Limb (tissue), 2 donors: ENCODE results near the gene CACNB2.

Experiments used
- DNase-seq, 2 donors: peaks; one replicate each; pipeline ENCODE4 v3.0.0-alpha.2; 2016; ENCODE audit errors: extremely low spot score in 2 of 2

Gene CACNB2

GRCh38 chr10:18381679-18382078 is 241.5 kb downstream of the CACNB2 start:
- DNase-seq = no peak

DNA sequence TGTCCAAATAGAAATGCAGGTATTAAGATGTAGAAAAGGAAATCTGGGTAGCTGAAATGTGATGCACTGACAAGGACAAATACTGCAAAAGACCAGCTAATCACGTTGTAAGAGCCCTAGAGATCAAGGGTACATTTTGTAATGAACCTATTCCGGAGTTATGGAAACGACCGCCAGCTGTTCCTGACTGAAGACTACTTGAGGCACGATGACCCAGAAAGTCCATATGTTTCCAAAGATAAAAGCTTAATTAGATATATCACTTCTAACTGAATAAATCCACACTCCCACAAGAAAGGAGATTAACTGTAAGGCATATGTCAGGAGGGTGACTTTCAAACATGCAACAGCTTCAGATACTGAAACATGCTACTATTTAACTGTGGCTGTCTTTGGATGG is 257.7 kb downstream of the CACNB2 start:
- DNase-seq = no peak

- no peak for DNase-seq
These were observed 258.9 kb downstream of the CACNB2 start for GRCh38 chr10:18399158-18399557.

- peak in 1 of 2 donors; percentile 54 for DNase-seq
These were observed 260.1 kb downstream of the CACNB2 start for GRCh38 chr10:18400201-18400905.

- peak in 1 of 2 donors; percentile 39 for DNase-seq
These were observed 260.7 kb downstream of the CACNB2 start for GRCh38 chr10:18400906-18401245.

GRCh38 chr10:18401416-18402195 is 261.4 kb downstream of the CACNB2 start:
- DNase-seq = no peak

GRCh38 chr10:18402853-18403252 is 262.6 kb downstream of the CACNB2 start:
- DNase-seq = no peak

- DNase-seq = no peak
These were observed 264.3 kb downstream of the CACNB2 start for GRCh38 chr10:18404530-18404929.

DNA sequence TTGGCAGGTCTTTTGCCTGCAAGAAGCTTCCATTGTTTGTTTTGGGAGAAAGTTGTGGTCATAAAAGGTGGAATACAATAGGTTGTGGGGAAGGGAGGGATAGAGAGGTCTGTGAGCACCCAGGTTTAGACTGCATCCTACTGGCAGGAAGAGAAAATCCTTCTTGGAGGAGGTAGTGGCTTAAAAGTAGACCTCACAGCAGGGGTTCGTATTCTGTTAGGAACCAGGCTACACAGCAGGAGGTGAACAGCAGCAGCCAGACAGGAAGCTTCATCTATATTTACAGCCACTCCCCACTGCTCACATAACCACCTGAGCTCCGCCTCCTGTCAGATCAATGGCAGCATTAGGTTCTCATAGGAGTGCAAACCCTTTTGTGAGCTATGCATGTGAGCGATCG is 265.9 kb downstream of the CACNB2 start:
- no peak for DNase-seq

GRCh38 chr10:18409599-18410397 is 269.6 kb downstream of the CACNB2 start:
- DNase-seq = no peak

DNA sequence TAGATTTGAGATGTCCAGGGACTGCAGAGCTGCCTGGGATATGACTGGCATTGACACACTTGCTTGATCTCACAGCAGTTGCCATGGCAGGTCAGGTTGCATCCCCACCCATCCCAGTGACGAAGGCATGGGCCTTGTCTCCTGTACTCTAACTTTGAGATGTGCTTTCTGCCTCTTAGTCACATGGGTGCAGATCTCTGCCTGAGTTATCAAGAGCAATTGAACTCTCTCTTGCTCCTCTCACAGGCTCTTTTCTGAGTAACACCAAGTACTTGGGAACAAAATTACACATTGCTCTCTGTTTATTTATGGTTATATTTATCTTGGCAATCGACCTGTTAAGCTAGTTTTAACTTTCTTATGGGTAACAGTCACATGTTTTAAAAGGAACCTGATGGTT is 273.8 kb downstream of the CACNB2 start:
- DNase-seq = no peak

GRCh38 chr10:18417950-18418527 is 277.8 kb downstream of the CACNB2 start:
- no peak for DNase-seq

- DNase-seq = no peak
These were observed 278.5 kb downstream of the CACNB2 start for GRCh38 chr10:18418541-18419215.

- DNase-seq = no peak
These were observed 279.7 kb downstream of the CACNB2 start for GRCh38 chr10:18419945-18420344.

- no peak for DNase-seq
These were observed 281.6 kb downstream of the CACNB2 start for GRCh38 chr10:18421726-18422293.

- no peak for DNase-seq
These were observed 282.9 kb downstream of the CACNB2 start for GRCh38 chr10:18423058-18423637.

GRCh38 chr10:18424200-18424599 is 284.0 kb downstream of the CACNB2 start:
- DNase-seq = no peak

DNA sequence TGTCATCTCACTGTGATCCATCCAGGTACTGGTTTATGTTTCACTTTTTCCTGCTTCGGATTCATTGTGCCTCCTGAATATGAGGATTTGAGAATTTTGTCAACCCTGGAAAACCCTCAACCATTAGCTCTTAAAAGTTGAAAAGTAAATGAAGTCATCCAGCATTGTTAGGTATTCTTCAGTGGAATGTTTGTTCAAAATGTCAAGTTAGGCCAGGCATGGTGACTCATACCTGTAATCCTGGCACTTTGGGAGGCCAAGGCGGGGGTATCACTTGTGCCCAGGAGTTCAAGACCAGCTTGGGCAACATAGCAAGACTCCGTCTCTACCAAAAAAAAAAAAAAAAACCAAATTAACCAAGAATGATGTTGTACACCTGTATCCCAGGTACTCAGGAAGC is 289.1 kb downstream of the CACNB2 start:
- no peak for DNase-seq

DNA sequence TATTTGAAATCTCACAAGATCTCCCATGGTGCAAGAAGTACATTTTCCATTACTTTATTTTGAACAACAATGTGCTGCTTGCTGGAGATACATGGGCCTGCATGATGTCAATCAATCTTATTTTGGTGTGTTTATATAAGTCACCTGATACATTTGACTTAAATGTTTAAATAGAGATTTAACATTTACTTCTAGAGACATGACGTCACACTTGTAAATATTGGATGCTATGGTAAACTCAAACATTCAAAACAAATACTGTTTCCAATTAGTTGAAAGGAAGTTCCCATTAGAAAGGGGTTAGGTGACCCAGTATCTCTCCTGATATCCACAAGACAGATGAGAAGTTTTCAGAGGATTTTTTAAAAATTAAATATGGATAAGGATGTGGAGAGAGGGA is 296.7 kb downstream of the CACNB2 start:
- DNase-seq = no peak

DNA sequence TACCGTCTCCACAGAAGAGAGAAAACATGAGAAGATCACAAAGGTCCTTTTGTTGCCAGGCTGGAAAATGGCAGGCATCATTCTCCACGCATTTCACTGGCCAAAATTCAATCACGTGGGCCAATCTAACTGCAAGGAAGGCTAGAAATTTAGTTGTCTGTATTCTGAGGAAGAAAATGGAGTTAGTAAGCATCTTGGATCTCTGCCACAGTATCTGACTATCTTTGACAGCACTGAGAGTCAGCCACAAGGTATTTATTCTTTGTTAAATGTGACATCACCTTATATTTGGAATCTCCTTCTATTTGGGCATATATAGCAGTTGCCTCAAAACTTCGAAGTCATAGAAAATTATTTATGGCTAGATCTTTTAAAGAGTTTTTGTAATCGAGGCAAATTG is 297.3 kb downstream of the CACNB2 start:
- no peak for DNase-seq
